ENCODE results near the gene PSPH.

Gene PSPH

GRCh38 chr7:55996856-55997500 is 54.3 kb downstream of the PSPH start:
- DNase-seq, result no peak

- DNase-seq, result no peak
Observed at GRCh38 chr7:55992346-55992745, 58.9 kb downstream of the PSPH start.

- DNase-seq, result no peak
Observed at GRCh38 chr7:55983537-55983936, 67.7 kb downstream of the PSPH start.

GRCh38 chr7:55980266-55980665 is 71.0 kb downstream of the PSPH start:
- DNase-seq, result no peak

GRCh38 chr7:55977831-55978230 is 73.4 kb downstream of the PSPH start:
- no peak for DNase-seq

GRCh38 chr7:55975988-55976633 is 75.1 kb downstream of the PSPH start:
- no peak for DNase-seq

- DNase-seq, result no peak
Observed at GRCh38 chr7:55973747-55974250, 77.4 kb downstream of the PSPH start.

- DNase-seq, result no peak
Observed at GRCh38 chr7:55970978-55971377, 80.3 kb downstream of the PSPH start.

GRCh38 chr7:55970561-55970960 is 80.7 kb downstream of the PSPH start:
- DNase-seq, result no peak

- no peak for DNase-seq
Observed at GRCh38 chr7:55969391-55969790, 81.9 kb downstream of the PSPH start.

- DNase-seq, result no peak
Observed at GRCh38 chr7:55966851-55967250, 84.4 kb downstream of the PSPH start.

- no peak for DNase-seq
Observed at GRCh38 chr7:55965805-55966421, 85.3 kb downstream of the PSPH start.

- no peak for DNase-seq
Observed at GRCh38 chr7:55965100-55965470, 86.2 kb downstream of the PSPH start.

GRCh38 chr7:55964261-55965099 is 86.8 kb downstream of the PSPH start, which contains the start of gene NIPSNAP2:
Gene NIPSNAP2 (plus strand): TSS chr7:55964585. CDS start chr7:55964610, 25 bp downstream.
- DNase-seq, result peak; percentile 74

- no peak for DNase-seq
Observed at GRCh38 chr7:55963584-55964168, 87.6 kb downstream of the PSPH start.

- no peak for DNase-seq
Observed at GRCh38 chr7:55962014-55962413, 89.2 kb downstream of the PSPH start.

Measured in CD4-positive, alpha-beta T cell treated with Interleukin-17A for 4 hours (primary cell).